Measurements from ENCODE around the gene HOXA5. TPM values are rescaled to one million over a fixed set of nuclear protein-coding genes. Genes with fewer than 3 reads are reported as not detected.

HOXA5 gene
- total RNA-seq, 1 experiment from 2014 or later = 6.7 TPM

GRCh38 chr7:27111751-27112277, 31.7 kb downstream of the HOXA5 start:
- Histone ChIP-seq H3K36me3 (ENCODE audit: control insufficient read depth in 1 of 2, insufficient read depth in 2 of 2, low read length in 2 of 2) (no peaks in the 10 kb centered on the region), H2AFZ (ENCODE audit: low read depth, low read length, poor library complexity, severe bottlenecking) (no peak overlapping the region), H3K79me2 (ENCODE audit: insufficient read depth, low read length) (peaks cover 20% of the 10 kb centered on the region), H3K9ac (ENCODE audit: low read length) (peak overlapping the region; percentile 70), H3K27me3 (ENCODE audit: insufficient read depth, low read length) (no peaks in the 10 kb centered on the region), H3K4me1 (ENCODE audit: control insufficient read depth in 1 of 2, insufficient read depth in 2 of 2, low read length in 2 of 2) (peaks cover 50 to 56% of the 10 kb centered on the region in 2 experiments), H4K20me1 (ENCODE audit: insufficient read depth) (no peaks in the 10 kb centered on the region), H3K4me3 (replicated peaks in 1 of 2; ENCODE audit: low read depth in 1 of 2, low read length in 2 of 2) (peak overlapping the region in 1 of 2 experiments; percentile 74; a peak in 2 of 4 replicates), H3K9me3 (ENCODE audit: control insufficient read depth in 1 of 2, insufficient read depth in 1 of 2, low read depth in 1 of 2, low read length in 2 of 2) (no peaks in the 10 kb centered on the region), H3K27ac (ENCODE audit: low read depth, low read length) (peak overlapping the region; percentile 28), H3K4me2 (ENCODE audit: low read length) (peak overlapping the region; percentile 98), H3K9me2 (ENCODE audit: insufficient read depth) (no peaks in the 10 kb centered on the region)
- no TSS peak for BruUV-seq (replicated peaks)
- ChIA-PET POLR2A (interaction anchor here (1.0 kb wide), 1 partner anchor 16 kb away, joined by 4 read pairs; the partner anchor contains the start of gene HOXA1), CTCF (no interaction called here), RAD21 (ENCODE audit: low non-redundant PET in 1 of 2, low total read pairs in 2 of 2, uncharacterized antibody in 2 of 2, unreplicated experiment in 2 of 2) (no interaction called here)
- intact Hi-C loops (cut with micrococcal nuclease) = no loop called here
- ATAC-seq (no peak), DNase-seq (ENCODE audit: low read depth, low spot score) (no peak)
- TF ChIP-seq POLR2AphosphoS5 (IDR thresholded peaks at IDR 0.05; ENCODE audit: low read depth, low read length) = no peak
- no peak for TF ChIP-seq YY1 (IDR thresholded peaks at IDR 0.05; ENCODE audit: extremely low read depth, insufficient replicate concordance, low read depth, low read length)
- no peak for TF ChIP-seq EGR1 (IDR thresholded peaks at IDR 0.05; ENCODE audit: low read depth)
- no peak for TF ChIP-seq ATF3 (IDR thresholded peaks at IDR 0.05)
- no peak for TF ChIP-seq FOSL1 (IDR thresholded peaks at IDR 0.05; ENCODE audit: low read depth)

- no TSS peak for BruUV-seq (replicated peaks)
- POLR2A ChIA-PET = interaction anchor here (1.0 kb wide), 1 partner anchor 15 kb away, joined by 4 read pairs; the partner anchor contains the start of gene HOXA1
- H2AFZ ChIP-seq (ENCODE audit: low read depth, low read length, poor library complexity, severe bottlenecking) = no peak overlapping the region
Measured at GRCh38 chr7:27111042-27111750, 32.3 kb downstream of the HOXA5 start.

More at GRCh38 chr7:27111042-27111750, 32.3 kb downstream of the HOXA5 start:
- Histone ChIP-seq H3K27ac (ENCODE audit: low read depth, low read length) (peak overlapping the region; percentile 28), H3K9ac (ENCODE audit: low read length) (peak overlapping the region; percentile 70), H3K4me3 (replicated peaks in 1 of 2; ENCODE audit: low read depth in 1 of 2, low read length in 2 of 2) (peak overlapping the region in 1 of 2 experiments; percentile 74; a peak in 2 of 4 replicates), H4K20me1 (ENCODE audit: insufficient read depth) (no peaks in the 10 kb centered on the region), H3K9me3 (ENCODE audit: control insufficient read depth in 1 of 2, insufficient read depth in 1 of 2, low read depth in 1 of 2, low read length in 2 of 2) (no peaks in the 10 kb centered on the region), H3K4me1 (ENCODE audit: control insufficient read depth in 1 of 2, insufficient read depth in 2 of 2, low read length in 2 of 2) (peaks cover 44 to 50% of the 10 kb centered on the region in 2 experiments), H3K9me2 (ENCODE audit: insufficient read depth) (no peaks in the 10 kb centered on the region), H3K27me3 (ENCODE audit: insufficient read depth, low read length) (no peaks in the 10 kb centered on the region), H3K79me2 (ENCODE audit: insufficient read depth, low read length) (peaks cover 20% of the 10 kb centered on the region), H3K4me2 (ENCODE audit: low read length) (peak overlapping the region; percentile 98), H3K36me3 (ENCODE audit: control insufficient read depth in 1 of 2, insufficient read depth in 2 of 2, low read length in 2 of 2) (no peaks in the 10 kb centered on the region)
- RAD21 ChIA-PET (ENCODE audit: low non-redundant PET in 1 of 2, low total read pairs in 2 of 2, uncharacterized antibody in 2 of 2, unreplicated experiment in 2 of 2) = no interaction called here
- TF ChIP-seq TCF7L2 (IDR thresholded peaks at IDR 0.05; ENCODE audit: borderline replicate concordance, extremely low read depth, insufficient read depth, insufficient read length) = peak; percentile 19
- peak; percentile 42; the same call in 1 of the 2 replicates for TF ChIP-seq SP1 (IDR thresholded peaks at IDR 0.05; ENCODE audit: low read depth)
- no peak for TF ChIP-seq RAD21 (IDR thresholded peaks at IDR 0.05; ENCODE audit: low read depth)
- TF ChIP-seq FOSL1 (IDR thresholded peaks at IDR 0.05; ENCODE audit: low read depth) = peak; percentile 69
- TF ChIP-seq JUND (IDR thresholded peaks at IDR 0.05) = peak; percentile 56; the same call in 1 of the 2 replicates
- no peak for TF ChIP-seq ATF3 (IDR thresholded peaks at IDR 0.05)
- DNase-seq (ENCODE audit: low read depth, low spot score) (no peak), ATAC-seq (no peak)
- CTCF ChIA-PET = no interaction called here
- intact Hi-C loops (cut with micrococcal nuclease) = no loop called here
